Thoracic aorta (tissue), 2 donors: ENCODE results near the gene PIK3C2G. TPM values are rescaled to one million over a fixed set of nuclear protein-coding genes. Genes with fewer than 3 reads are reported as not detected.
"Not testable (repeated sequence)": the region's sequence is repeated elsewhere in the genome, so short reads cannot be mapped to it uniquely, and the experiment has no call there.

Experiments used
- ATAC-seq: fragments of 150-250 bp; one replicate; pipeline ENCODE4 v1.8.0; 2017; ENCODE audit warnings: low read depth; ENCODE audit not compliant: insufficient number of reproducible peaks, low FRiP score
- DNase-seq: peaks from one replicate; pipeline ENCODE4 v3.0.0-alpha.2; 2020; ENCODE audit warnings: low spot score
- H3K27ac ChIP-seq, 2 donors: fragments of 200-600 bp; sonication (generic); 1 replicate in 1 of 2; 2 replicates in 1 of 2; pipeline ENCODE4 v1.5.1; 2016; ENCODE audit warnings: mild to moderate bottlenecking in 2 of 2, moderate library complexity in 2 of 2
- H3K27me3 ChIP-seq: fragments of 200-600 bp; sonication (generic); replicated peaks from 2 replicates; pipeline ENCODE4 v1.6.0; 2016; ENCODE audit warnings: mild to moderate bottlenecking; ENCODE audit not compliant: insufficient read depth
- H3K36me3 ChIP-seq: fragments of 200-600 bp; sonication (generic); one replicate; pipeline ENCODE4 v1.5.1; 2016
- H3K4me1 ChIP-seq, 2 donors: fragments of 200-600 bp; sonication (generic); 1 replicate in 1 of 2; 2 replicates in 1 of 2; pipeline versions ENCODE4 v1.5.1 to v1.6.0; 2016; ENCODE audit warnings: low read depth in 2 of 2, mild to moderate bottlenecking in 1 of 2; ENCODE audit not compliant: control insufficient read depth in 1 of 2
- H3K4me3 ChIP-seq: fragments of 200-600 bp; sonication (generic); 2 replicates; pipeline ENCODE4 v1.5.1; 2016; ENCODE audit warnings: mild to moderate bottlenecking
- H3K9me3 ChIP-seq: fragments of 200-600 bp; sonication (generic); 2 replicates; pipeline ENCODE4 v1.5.1; 2016
- CTCF ChIP-seq: fragments of 200-600 bp; sonication (generic); IDR thresholded peaks from one replicate; pipeline ENCODE4 v1.5.1; 2019; ENCODE audit warnings: antibody characterized with exemption
- total RNA-seq, 2 donors: library from RNA; depleted of rRNA; stranded (reverse); fragments of >200 nt; gene quantifications; one replicate each; pipeline versions ENCODE4 v1.1.0 to v1.2.3, GENCODE V29; 2016

PIK3C2G gene
- total RNA-seq, 2 donors from 2014 or later, result not detected

- no peak overlapping the region for H3K27ac ChIP-seq
- no peak for TF ChIP-seq CTCF
- ATAC-seq (no peak), DNase-seq (no peak)
- peaks cover 7 to 10% of the 10 kb centered on the region in 2 donors for H3K4me1 ChIP-seq
- H3K27me3 ChIP-seq, result no peaks in the 10 kb centered on the region
- no peaks in the 10 kb centered on the region for H3K9me3 ChIP-seq
- no peaks in the 10 kb centered on the region for H3K36me3 ChIP-seq
- no peak overlapping the region for H3K4me3 ChIP-seq
These were observed 224.7 kb downstream of the PIK3C2G start for GRCh38 chr12:18486036-18486435.

GRCh38 chr12:18487509-18487908, 226.2 kb downstream of the PIK3C2G start:
- TF ChIP-seq CTCF, result no peak
- H3K9me3 ChIP-seq, result no peaks in the 10 kb centered on the region
- DNase-seq (no peak), ATAC-seq (no peak)
- no peak overlapping the region for H3K27ac ChIP-seq
- peaks cover 7 to 10% of the 10 kb centered on the region in 2 donors for H3K4me1 ChIP-seq
- no peaks in the 10 kb centered on the region for H3K36me3 ChIP-seq
- no peak overlapping the region for H3K4me3 ChIP-seq
- no peaks in the 10 kb centered on the region for H3K27me3 ChIP-seq

GRCh38 chr12:18492372-18493025, 231.2 kb downstream of the PIK3C2G start:
- TF ChIP-seq CTCF, result no peak
- H3K4me3 ChIP-seq, result no peak overlapping the region
- no peaks in the 10 kb centered on the region for H3K27me3 ChIP-seq
- no peak for ATAC-seq
- no peaks in the 10 kb centered on the region for H3K9me3 ChIP-seq
- no peak overlapping the region for H3K27ac ChIP-seq
- no peaks in the 10 kb centered on the region for H3K36me3 ChIP-seq
- DNase-seq, result no peak
- peaks cover 0 to 7% of the 10 kb centered on the region in 2 donors for H3K4me1 ChIP-seq

- H3K4me3 ChIP-seq, result no peak overlapping the region
- no peaks in the 10 kb centered on the region for H3K9me3 ChIP-seq
- TF ChIP-seq CTCF, result no peak
- no peaks in the 10 kb centered on the region for H3K4me1 ChIP-seq
- no peak overlapping the region for H3K27ac ChIP-seq
- DNase-seq (no peak), ATAC-seq (no peak)
- H3K27me3 ChIP-seq, result no peaks in the 10 kb centered on the region
- H3K36me3 ChIP-seq, result no peaks in the 10 kb centered on the region
These were observed 234.8 kb downstream of the PIK3C2G start for GRCh38 chr12:18496156-18496555.

- not testable (repeated sequence) for H3K4me3 ChIP-seq, H3K27me3 ChIP-seq, ATAC-seq, H3K27ac ChIP-seq, H3K36me3 ChIP-seq, H3K4me1 ChIP-seq, DNase-seq, H3K9me3 ChIP-seq
These were observed 238.8 kb downstream of the PIK3C2G start for GRCh38 chr12:18500160-18500574.

- not testable (repeated sequence) for H3K4me3 ChIP-seq, ATAC-seq, H3K27ac ChIP-seq, H3K9me3 ChIP-seq, H3K27me3 ChIP-seq, H3K4me1 ChIP-seq, H3K36me3 ChIP-seq, DNase-seq
These were observed 239.4 kb downstream of the PIK3C2G start for GRCh38 chr12:18500736-18501135.
